GM12874 (cell line): Measurements from ENCODE around the gene CDR2L.

Experiments used
- CTCF ChIP-seq: IDR thresholded peaks from 2 replicates; pipeline ENCODE4 v1.5.1; 2011; ENCODE audit warnings: low read depth, mild to moderate bottlenecking, control low read depth, low read length, moderate library complexity; ENCODE audit not compliant: insufficient read depth

CDR2L gene

GRCh38 chr17:74961657-74962350 lies 25.6 kb upstream of the CDR2L start:
- peak; percentile 62 for TF ChIP-seq CTCF

- no peak for TF ChIP-seq CTCF
These were observed 24.6 kb upstream of the CDR2L start for GRCh38 chr17:74962622-74963394.

GRCh38 chr17:74963656-74964055 lies 23.8 kb upstream of the CDR2L start:
- no peak for TF ChIP-seq CTCF

- no peak for TF ChIP-seq CTCF
These were observed 23.1 kb upstream of the CDR2L start for GRCh38 chr17:74964246-74964761.

GRCh38 chr17:74964988-74965622 lies 22.3 kb upstream of the CDR2L start:
- TF ChIP-seq CTCF = no peak

GRCh38 chr17:74968361-74968780 lies 19.1 kb upstream of the CDR2L start:
- TF ChIP-seq CTCF = no peak

GRCh38 chr17:74970395-74970794 lies 17.0 kb upstream of the CDR2L start:
- no peak for TF ChIP-seq CTCF
